Mammary epithelial cell (primary cell): ENCODE measurements around the gene GRIA1.

ENCODE experiments used
- CTCF ChIP-seq, 2 donors: IDR thresholded peaks in 1 of 2; conservative IDR thresholded peaks in 1 of 2; 2 replicates each; pipeline ENCODE4 v1.5.1; 2011 to 2012; ENCODE audit warnings: inconsistent platforms in 2 of 2, low read length in 2 of 2, mild to moderate bottlenecking in 2 of 2, control low read depth in 1 of 2, low read depth in 1 of 2; ENCODE audit not compliant: insufficient read depth in 1 of 2; ENCODE audit errors: extremely low read depth in 1 of 2
- EZH2 ChIP-seq: IDR thresholded peaks from 2 replicates; pipeline ENCODE4 v1.6.1; 2012; ENCODE audit warnings: low read length, inconsistent platforms, borderline replicate concordance

- TF ChIP-seq EZH2 = no peak
- no peak for TF ChIP-seq CTCF (conservative IDR thresholded peaks at IDR 0.05 in 1 of 2, IDR thresholded peaks at IDR 0.05 in 1 of 2; ENCODE audit: extremely low read depth in 1 of 2, insufficient read depth in 1 of 2, low read depth in 1 of 2, low read length in 2 of 2)
Measured at GRCh38 chr5:153486771-153487170, 3.7 kb upstream of the GRIA1 start.
